ENCODE results near the gene FUNDC1. TPM values are rescaled to one million over a fixed set of nuclear protein-coding genes. Genes with fewer than 3 reads are reported as not detected.

FUNDC1 gene
- total RNA-seq, 1 donor from 2014 or later = 17.8 TPM

DNA sequence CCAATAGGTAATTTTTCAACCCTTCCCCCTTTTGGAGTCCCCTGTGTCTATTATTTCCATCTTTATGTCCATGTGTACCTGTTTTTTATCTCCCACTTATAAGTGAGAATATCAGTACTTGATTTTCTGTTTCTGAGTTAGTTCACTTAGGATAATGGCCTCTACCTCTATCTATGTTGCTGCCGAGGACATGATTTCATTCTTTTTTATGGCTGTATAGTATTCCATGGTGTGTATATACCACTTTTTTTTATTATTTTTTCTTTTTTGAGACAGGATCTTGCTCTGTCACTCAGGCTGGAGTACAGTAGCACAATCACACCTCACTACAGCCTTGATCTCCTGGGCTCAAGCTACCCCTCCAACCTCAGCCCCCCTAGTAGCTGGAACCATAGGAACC is 47.6 kb downstream of the FUNDC1 start:
- Mint-ChIP-seq H3K4me1 (ENCODE audit: unreplicated experiment) (no peaks in the 10 kb centered on the region), H3K4me3 (no peak overlapping the region), H3K27ac (no peak overlapping the region), H3K36me3 (no peaks in the 10 kb centered on the region), H3K27me3 (no peaks in the 10 kb centered on the region), H3K9me3 (no peaks in the 10 kb centered on the region)
- TF ChIP-seq CTCF (conservative IDR thresholded peaks at IDR 0.05) = no peak
- DNase-seq (ENCODE audit: extremely low spot score, unreplicated experiment) = no peak

DNA sequence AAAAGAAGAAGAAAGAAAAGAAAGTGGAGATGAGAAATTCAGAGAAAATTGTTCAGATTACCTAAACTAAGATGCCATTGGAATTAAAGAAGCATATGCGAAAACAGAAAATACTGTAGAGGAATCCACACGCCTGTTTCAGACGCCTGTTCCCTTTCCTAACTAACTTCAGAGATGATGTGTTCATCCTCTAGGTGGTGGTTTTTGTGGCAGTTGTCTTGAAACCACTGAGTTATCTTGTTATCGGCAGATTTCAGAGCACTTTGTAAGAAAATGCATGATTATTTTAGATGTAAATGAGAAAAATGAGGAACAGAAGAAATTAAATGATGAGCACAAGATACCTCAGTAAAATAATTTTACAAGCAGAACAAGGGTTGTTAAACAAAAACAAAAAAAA is 48.3 kb downstream of the FUNDC1 start:
- Mint-ChIP-seq H3K4me3 (no peak overlapping the region), H3K36me3 (no peaks in the 10 kb centered on the region), H3K9me3 (no peaks in the 10 kb centered on the region)

DNA sequence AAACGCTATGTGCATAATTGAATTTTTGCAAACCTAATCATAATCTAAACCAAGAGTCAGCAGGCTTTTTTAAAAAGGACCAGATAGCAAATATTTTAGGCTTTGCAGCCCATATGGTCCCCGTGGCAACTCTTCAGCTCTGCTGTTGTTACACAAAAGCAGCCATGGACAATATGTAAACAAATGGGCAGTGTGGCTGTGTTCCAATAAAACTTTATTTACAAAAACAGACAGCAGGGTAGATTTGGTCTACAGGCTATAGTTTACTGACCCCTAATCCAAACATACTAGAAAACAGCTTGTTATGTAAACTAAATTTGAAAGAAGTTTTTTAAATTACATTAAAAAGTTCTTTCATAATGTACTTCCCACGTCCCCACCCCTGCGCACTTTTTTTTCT is 53.1 kb downstream of the FUNDC1 start:
- no peak overlapping the region for H3K4me3 Mint-ChIP-seq
- H3K4me1 Mint-ChIP-seq (ENCODE audit: unreplicated experiment) = no peaks in the 10 kb centered on the region

More for the DNA sequence above, 48.3 kb downstream of the FUNDC1 start:
- Mint-ChIP-seq H3K27ac (no peak overlapping the region), H3K27me3 (no peaks in the 10 kb centered on the region), H3K4me1 (ENCODE audit: unreplicated experiment) (no peaks in the 10 kb centered on the region)
- no peak for TF ChIP-seq CTCF (conservative IDR thresholded peaks at IDR 0.05)
- DNase-seq (ENCODE audit: extremely low spot score, unreplicated experiment) = no peak

GRCh38 chrX:44484607-44485146 is 58.0 kb downstream of the FUNDC1 start:
- no peak for DNase-seq (ENCODE audit: extremely low spot score, unreplicated experiment)
- Mint-ChIP-seq H3K4me1 (ENCODE audit: unreplicated experiment) (no peaks in the 10 kb centered on the region), H3K4me3 (no peak overlapping the region), H3K27ac (no peak overlapping the region), H3K9me3 (peaks cover 10% of the 10 kb centered on the region), H3K27me3 (no peaks in the 10 kb centered on the region), H3K36me3 (no peaks in the 10 kb centered on the region)
- no peak for TF ChIP-seq CTCF (conservative IDR thresholded peaks at IDR 0.05)

More for the DNA sequence above, 53.1 kb downstream of the FUNDC1 start:
- no peaks in the 10 kb centered on the region for H3K36me3 Mint-ChIP-seq
- no peaks in the 10 kb centered on the region for H3K27me3 Mint-ChIP-seq
- no peak for TF ChIP-seq CTCF (conservative IDR thresholded peaks at IDR 0.05)
- H3K9me3 Mint-ChIP-seq = peaks cover 6% of the 10 kb centered on the region
- H3K27ac Mint-ChIP-seq = no peak overlapping the region
- DNase-seq (ENCODE audit: extremely low spot score, unreplicated experiment) = no peak

GRCh38 chrX:44483965-44484606 is 58.6 kb downstream of the FUNDC1 start:
- Mint-ChIP-seq H3K27me3 (no peaks in the 10 kb centered on the region), H3K27ac (no peak overlapping the region), H3K36me3 (no peaks in the 10 kb centered on the region), H3K4me3 (no peak overlapping the region), H3K4me1 (ENCODE audit: unreplicated experiment) (no peaks in the 10 kb centered on the region), H3K9me3 (peaks cover 10% of the 10 kb centered on the region)
- DNase-seq (ENCODE audit: extremely low spot score, unreplicated experiment) = no peak
- no peak for TF ChIP-seq CTCF (conservative IDR thresholded peaks at IDR 0.05)

Measured in type B pancreatic cell (in vitro differentiated cells).